PFSK-1 (cell line): ENCODE measurements around the gene SEC62.

Experiments
- FOXP2 ChIP-seq: optimal IDR thresholded peaks from 2 replicates; pipeline ENCODE3; 2011; ENCODE audit warnings: borderline replicate concordance, control low read depth, inconsistent platforms; ENCODE audit not compliant: insufficient read depth; ENCODE audit errors: extremely low read length, extremely low read depth
- POLR2AphosphoS5 ChIP-seq: IDR thresholded peaks from 2 replicates; pipeline ENCODE4 v1.6.1; 2012; ENCODE audit warnings: low read depth, mild to moderate bottlenecking, control low read depth, low read length, moderate library complexity
- SIN3A ChIP-seq: IDR thresholded peaks from 2 replicates; pipeline ENCODE4 v1.6.1; 2012; ENCODE audit warnings: mild to moderate bottlenecking, low read length, moderate library complexity, borderline replicate concordance; ENCODE audit not compliant: insufficient read depth
- TAF1 ChIP-seq: IDR thresholded peaks from 2 replicates; pipeline ENCODE4 v1.6.1; 2012; ENCODE audit warnings: low read length, control low read depth, borderline replicate concordance; ENCODE audit not compliant: insufficient read depth
- TF ChIP-seq, protein P1 (sequence below), 2 experiments: IDR thresholded peaks; 2 replicates each; pipeline versions ENCODE4 v1.6.1 to v1.8.0; 2011 to 2012; ENCODE audit warnings: low read depth in 2 of 2, low read length in 2 of 2, control low read depth in 1 of 2, inconsistent platforms in 1 of 2, mild to moderate bottlenecking in 1 of 2, moderate library complexity in 1 of 2; ENCODE audit not compliant: insufficient read depth in 1 of 2

The SEC62 gene

DNA sequence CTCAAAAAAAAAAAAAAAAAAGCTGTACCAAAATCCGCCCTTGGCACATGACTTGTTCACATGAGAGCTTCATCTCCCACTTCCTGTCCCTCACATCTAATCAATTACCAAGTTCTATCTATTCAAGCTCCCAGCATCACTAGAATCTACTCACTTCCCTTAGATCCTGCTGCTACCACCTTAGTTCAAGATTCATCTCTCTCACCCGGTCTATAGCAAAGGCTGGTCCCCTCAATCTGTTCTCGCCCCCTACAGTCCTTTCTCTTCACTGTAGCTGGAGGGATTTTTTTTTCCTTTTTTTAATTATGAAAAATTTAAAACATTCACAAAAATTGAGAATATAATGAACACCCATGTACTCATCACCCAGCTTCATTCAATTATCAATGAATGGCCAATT is 54.5 kb downstream of the SEC62 start:
- TF ChIP-seq SIN3A = no peak
- no peak for TF ChIP-seq FOXP2
- no peak for TF ChIP-seq TAF1
- TF ChIP-seq, protein P1, sequence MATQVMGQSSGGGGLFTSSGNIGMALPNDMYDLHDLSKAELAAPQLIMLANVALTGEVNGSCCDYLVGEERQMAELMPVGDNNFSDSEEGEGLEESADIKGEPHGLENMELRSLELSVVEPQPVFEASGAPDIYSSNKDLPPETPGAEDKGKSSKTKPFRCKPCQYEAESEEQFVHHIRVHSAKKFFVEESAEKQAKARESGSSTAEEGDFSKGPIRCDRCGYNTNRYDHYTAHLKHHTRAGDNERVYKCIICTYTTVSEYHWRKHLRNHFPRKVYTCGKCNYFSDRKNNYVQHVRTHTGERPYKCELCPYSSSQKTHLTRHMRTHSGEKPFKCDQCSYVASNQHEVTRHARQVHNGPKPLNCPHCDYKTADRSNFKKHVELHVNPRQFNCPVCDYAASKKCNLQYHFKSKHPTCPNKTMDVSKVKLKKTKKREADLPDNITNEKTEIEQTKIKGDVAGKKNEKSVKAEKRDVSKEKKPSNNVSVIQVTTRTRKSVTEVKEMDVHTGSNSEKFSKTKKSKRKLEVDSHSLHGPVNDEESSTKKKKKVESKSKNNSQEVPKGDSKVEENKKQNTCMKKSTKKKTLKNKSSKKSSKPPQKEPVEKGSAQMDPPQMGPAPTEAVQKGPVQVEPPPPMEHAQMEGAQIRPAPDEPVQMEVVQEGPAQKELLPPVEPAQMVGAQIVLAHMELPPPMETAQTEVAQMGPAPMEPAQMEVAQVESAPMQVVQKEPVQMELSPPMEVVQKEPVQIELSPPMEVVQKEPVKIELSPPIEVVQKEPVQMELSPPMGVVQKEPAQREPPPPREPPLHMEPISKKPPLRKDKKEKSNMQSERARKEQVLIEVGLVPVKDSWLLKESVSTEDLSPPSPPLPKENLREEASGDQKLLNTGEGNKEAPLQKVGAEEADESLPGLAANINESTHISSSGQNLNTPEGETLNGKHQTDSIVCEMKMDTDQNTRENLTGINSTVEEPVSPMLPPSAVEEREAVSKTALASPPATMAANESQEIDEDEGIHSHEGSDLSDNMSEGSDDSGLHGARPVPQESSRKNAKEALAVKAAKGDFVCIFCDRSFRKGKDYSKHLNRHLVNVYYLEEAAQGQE (IDR thresholded peaks at IDR 0.05; ENCODE audit: insufficient read depth in 1 of 2, low read depth in 2 of 2, low read length in 2 of 2) = no peak
- TF ChIP-seq POLR2AphosphoS5 = no peak

DNA sequence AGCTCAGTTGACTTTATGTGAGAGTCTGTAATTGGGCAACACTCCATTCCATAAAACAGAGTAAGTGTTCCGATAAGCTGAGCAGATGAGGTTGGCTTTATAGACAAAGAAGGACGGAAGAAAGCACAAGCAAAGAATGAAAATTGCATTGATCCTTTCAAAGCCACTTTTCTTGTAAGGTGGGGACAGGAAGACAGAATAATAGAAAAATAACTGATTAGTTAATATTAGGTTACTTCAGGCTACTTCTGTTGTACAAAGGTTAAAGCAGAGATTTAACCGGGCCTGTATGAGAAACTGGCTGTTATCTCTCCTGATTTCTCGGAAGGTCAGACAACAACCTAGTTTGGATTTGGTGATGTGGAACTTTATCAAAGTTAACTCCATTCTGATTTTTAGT is 55.7 kb downstream of the SEC62 start:
- TF ChIP-seq FOXP2 = no peak

DNA sequence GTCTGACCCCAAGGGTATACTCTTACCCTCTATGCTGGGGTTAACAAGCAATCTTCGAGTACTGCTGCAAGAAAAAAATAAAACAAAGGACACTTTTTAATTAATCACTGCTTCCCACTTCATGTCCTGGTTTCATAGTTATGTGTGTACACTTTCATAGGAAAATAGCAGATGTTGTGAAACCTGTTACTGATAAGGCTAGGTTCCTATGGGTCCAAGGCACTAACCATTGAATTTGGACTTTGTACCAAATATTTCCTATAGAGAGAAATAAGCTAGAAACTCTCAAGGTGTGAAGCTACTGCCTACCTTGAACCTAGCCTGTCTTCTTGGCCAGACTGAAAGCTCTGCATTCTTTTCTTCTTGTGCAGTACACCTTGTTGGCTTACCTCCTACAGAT is 56.6 kb downstream of the SEC62 start:
- TF ChIP-seq SIN3A (no peak), FOXP2 (no peak), POLR2AphosphoS5 (no peak), TAF1 (no peak)
- TF ChIP-seq, protein P1 (IDR thresholded peaks at IDR 0.05; ENCODE audit: insufficient read depth in 1 of 2, low read depth in 2 of 2, low read length in 2 of 2) = no peak

DNA sequence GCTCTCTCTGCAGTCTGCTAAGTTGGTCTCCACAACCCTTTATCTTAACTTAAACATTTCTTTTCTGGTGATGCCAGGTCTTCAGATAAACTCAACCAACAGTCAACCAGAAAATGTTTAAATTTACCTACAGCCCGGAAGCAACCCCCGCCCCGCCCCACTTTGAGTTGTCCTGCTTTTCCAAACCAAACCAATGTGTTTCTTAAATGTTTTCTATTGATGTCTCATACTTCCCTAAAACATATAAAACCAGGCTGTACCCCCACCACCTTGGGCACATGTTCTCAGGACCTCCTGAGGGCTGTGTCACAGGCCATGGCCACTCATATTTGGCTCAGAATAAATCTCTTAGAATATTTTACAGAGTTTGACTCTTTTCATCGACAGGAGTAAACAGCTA is 58.0 kb downstream of the SEC62 start:
- TF ChIP-seq TAF1 (no peak), POLR2AphosphoS5 (no peak), SIN3A (no peak), FOXP2 (no peak)
- TF ChIP-seq, protein P1 (IDR thresholded peaks at IDR 0.05; ENCODE audit: insufficient read depth in 1 of 2, low read depth in 2 of 2, low read length in 2 of 2) = no peak

DNA sequence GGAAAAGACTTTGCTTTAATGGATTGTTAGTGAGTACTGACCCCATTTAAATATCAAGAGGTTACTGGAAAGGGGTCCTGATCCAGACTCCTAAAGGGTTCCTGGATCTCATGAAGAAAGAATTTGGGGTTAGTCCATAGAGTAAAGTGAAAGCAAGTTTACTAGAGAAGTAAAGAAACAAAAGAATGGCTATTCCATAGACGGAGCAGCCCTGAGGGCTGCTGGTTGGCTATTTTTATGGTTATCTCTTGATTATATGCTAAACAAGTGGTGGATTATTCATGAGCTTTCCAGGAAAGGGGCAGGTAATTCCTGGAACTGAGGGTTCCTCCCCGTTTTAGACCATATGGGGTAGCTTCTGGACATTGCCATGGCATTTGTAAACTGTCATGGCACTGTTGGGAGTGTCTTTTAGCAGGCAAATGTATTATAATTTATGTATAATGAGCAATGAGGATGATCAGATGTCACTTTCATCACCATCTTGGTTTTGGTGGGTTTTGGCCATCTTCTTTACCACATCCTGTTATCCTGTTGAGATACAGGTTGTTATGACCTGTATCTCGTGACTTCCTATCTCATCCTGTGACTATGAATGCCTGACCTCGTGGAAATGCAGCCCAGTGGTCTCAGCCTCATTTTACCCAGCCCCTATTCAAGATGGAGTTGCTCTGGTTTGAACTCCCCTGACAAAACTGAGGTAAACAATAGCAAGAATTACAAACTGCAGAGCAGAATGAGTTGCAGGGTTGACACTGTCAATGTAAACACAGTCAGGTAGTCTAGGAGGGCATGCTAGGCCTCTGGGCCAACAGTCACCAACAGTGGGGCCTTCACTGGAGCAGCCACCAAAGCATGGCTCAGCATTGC is 60.9 kb downstream of the SEC62 start:
- TF ChIP-seq TAF1 (no peak), SIN3A (no peak), POLR2AphosphoS5 (no peak), FOXP2 (no peak)
- TF ChIP-seq, protein P1 (IDR thresholded peaks at IDR 0.05; ENCODE audit: insufficient read depth in 1 of 2, low read depth in 2 of 2, low read length in 2 of 2) = no peak
